Fibroblast of mammary gland (primary cell): ENCODE measurements around the gene NDP.

Source experiments
- DNase-seq: peaks from one replicate; pipeline ENCODE4 v3.0.0-alpha.2; 2010; ENCODE audit warnings: low read depth
- H3K4me3 ChIP-seq: 2 replicates; pipeline ENCODE4 v1.5.1; 2011; ENCODE audit warnings: low read depth, mild to moderate bottlenecking, low read length, moderate library complexity; ENCODE audit not compliant: control insufficient read depth
- TF ChIP-seq, protein P1 (sequence below): conservative IDR thresholded peaks from 2 replicates; pipeline ENCODE4 v1.5.1; 2011; ENCODE audit warnings: low read depth, low read length, inconsistent platforms; ENCODE audit not compliant: control insufficient read depth, insufficient read depth

NDP gene

DNA sequence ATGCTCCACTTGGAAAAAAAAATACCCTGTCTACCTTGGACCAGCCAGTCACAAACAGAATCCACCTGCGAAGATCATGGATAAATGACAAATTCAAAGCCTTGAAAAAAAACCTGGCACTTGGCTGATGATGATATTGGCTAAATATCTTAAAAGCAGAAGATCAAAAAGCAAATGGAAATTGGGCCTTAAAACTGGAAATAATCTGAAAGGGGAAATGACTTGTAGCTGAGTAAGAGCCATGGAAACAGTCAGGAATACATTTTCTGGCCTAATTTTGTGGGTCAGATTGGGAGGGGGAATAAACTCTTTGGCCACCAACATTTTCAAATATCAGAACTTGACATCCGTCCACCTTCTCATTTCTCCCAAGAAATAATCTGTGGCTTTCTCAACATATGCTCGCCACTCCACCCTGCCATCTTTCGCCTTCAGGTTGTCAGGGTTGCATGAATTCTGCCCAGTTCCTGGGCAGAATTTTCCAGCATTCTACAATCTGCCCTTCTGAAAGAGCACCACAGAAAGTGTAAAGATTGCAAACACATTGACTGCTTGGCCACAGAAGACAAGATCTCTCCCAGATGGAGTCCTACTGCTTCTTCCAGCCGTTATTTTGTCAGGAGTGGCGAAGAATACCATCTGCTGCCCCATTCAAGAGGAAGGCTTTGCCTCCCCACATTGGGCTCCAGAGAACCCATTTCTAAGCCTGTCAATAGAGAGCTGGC is 1.7 kb upstream of the NDP start:
- no peak overlapping the region for H3K4me3 ChIP-seq
- TF ChIP-seq, protein P1, sequence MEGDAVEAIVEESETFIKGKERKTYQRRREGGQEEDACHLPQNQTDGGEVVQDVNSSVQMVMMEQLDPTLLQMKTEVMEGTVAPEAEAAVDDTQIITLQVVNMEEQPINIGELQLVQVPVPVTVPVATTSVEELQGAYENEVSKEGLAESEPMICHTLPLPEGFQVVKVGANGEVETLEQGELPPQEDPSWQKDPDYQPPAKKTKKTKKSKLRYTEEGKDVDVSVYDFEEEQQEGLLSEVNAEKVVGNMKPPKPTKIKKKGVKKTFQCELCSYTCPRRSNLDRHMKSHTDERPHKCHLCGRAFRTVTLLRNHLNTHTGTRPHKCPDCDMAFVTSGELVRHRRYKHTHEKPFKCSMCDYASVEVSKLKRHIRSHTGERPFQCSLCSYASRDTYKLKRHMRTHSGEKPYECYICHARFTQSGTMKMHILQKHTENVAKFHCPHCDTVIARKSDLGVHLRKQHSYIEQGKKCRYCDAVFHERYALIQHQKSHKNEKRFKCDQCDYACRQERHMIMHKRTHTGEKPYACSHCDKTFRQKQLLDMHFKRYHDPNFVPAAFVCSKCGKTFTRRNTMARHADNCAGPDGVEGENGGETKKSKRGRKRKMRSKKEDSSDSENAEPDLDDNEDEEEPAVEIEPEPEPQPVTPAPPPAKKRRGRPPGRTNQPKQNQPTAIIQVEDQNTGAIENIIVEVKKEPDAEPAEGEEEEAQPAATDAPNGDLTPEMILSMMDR = no peak
- DNase-seq = peak; percentile 15

DNA sequence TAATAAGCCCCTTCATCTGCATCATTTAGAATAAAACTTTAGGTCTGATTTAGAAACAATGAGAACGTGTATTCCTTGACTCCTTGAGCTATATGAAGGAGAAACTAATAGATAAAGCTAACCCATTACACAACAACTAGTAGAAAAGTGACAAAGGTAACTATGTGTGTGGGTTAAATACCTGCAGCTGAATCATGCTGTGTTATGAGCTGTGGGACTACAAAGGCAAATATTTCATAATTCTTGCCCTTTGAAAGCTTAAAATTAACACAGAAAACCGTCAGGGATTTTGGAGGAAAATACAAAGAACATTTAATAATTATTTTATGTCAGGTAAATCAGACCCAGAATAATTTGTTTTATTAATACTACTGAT is 898 bp upstream of the NDP start:
- H3K4me3 ChIP-seq = no peak overlapping the region
- TF ChIP-seq, protein P1 = no peak
- no peak for DNase-seq

DNA sequence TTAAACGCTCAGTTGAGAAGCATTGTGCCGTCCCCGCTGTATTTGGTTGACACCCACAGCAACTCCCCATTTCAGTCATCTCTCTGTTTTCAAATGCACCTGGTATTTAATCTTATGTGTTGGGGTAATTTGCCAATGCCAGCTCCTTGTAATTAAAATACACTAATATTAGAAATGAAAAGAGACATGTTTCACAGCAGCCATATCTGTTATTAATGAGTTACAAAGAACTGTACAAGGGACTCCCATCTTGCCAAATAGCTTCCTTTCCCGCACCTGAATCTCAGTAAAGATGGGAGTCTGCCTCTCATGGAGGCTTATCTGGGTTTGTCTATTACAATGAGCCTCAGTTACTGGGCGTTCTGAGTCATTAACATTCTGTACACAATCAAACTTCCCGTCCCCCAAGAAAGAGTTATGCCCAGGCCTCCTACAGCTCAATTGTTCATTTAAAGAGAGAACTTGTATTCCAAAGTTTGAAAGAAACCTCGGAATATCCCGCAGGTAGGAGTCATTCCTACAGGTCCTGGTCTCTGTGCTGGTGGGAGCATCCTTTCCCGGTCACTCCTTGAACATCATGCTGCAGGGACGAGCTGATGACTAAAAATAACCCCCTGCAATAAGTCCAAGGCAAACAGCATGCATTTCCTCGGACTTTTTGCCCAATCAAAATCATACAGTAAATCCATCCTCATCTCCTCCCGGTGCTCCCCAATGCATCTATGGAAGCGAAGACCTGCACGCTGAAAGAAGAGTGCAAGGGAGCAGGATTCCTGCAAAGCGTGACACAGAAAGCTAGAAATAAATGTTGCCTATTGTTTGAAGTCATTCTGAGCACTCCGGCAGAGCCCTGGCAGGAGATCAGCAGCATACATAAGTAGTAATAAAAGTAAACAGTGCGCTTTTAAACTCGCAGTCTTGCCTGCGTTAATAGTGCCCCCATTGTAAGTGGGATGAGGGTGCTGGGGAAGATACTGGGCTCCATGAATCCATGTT is 926 bp downstream of the NDP start:
- DNase-seq = peak; percentile 25
- H3K4me3 ChIP-seq = peak overlapping the region; percentile 36

DNA sequence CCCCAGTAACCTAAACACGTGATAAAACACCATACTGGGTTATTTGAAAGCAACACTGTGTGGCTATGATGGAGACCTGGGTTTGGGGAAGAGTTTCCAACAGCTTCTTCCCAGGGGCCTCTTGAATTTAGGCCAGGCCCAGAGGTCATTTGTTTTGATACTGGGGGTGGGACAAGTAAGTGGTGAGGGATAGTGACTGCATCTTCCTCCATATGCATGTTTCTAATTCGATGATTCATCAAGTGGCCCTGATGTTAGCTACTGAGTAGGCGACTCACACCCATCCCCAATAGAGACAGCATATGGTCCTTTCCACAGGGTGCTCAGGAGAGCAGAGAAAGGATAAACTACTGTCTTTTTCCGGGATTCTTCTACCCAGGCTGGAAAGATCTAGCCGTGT is 2.7 kb downstream of the NDP start:
- DNase-seq = peak; percentile 81
- TF ChIP-seq, protein P1 = no peak
- H3K4me3 ChIP-seq = no peak overlapping the region

More for the DNA sequence above, 926 bp downstream of the NDP start:
- TF ChIP-seq, protein P1 = no peak

DNA sequence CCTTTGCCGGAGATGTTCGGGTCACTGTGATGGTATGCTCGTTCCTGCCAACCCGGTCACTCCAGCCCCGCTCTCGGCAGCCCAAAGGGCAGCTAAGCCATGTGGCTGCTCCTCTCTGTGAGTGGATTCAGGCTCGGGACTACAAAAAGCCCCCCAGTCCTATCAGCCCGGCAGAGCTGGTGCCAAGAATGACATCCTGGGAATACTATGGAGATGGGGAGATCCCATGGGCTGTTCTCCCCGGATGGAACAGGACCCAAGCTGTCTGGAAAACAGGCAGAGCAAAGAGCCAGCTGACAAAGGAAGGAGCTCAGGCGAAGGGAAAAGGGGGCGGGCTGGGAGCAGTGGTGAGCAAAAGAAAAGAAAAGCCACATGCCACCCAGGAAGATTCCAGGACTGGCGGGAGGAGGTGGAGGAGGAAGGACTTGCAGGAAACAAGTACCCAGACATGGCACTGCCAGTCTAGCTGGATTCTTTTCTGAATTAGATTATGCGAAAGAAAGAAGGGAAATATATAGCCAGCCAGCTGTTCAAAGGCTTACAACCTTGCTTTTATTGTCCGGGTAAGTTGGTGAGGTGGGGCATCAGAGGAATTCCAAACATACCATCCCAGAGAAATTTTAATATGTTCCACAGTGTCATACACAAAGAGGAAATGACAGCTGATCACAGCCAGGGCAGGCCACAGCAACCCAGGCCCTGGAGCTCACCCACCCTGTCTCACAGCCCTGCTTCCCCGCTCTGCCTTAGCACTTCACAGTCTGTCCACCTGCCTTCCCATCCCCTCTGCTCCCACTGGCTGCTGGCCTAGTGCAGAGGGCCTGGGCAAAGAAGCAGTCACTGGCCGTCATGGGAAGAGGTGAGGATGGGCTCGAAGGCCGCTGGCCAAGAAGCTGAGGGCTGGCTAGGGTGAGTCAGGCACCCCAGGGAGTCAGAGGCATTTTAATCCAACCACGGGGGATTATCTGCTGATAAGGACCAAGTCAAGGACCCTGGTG is 3.4 kb downstream of the NDP start:
- H3K4me3 ChIP-seq = no peak overlapping the region
- peak; percentile 76 for DNase-seq
- TF ChIP-seq, protein P1 = no peak

DNA sequence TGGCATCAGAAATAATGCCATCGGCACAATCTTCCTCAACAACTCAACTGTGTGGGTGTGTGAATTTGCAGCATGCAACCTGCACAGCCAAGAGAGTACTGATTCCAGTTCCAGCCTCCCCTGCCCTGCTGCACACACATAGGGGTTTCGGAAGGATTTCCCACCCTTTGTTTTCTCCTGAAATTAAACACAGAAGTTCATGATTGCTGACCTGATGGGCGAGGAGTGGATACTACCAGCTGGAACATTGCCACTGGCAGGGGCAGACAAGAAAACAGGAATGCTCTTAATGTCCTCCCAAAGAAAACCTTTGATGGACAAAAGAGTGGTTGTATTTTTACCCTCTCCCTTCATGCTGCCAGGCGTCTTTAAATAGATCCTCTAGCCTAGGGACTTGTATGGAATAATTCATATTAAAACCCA is 4.8 kb downstream of the NDP start:
- DNase-seq = no peak
- H3K4me3 ChIP-seq = no peak overlapping the region
- TF ChIP-seq, protein P1 = no peak
